Measurements from ENCODE around the gene KCNC1. TPM values are rescaled to one million over a fixed set of nuclear protein-coding genes. Genes with fewer than 3 reads are reported as not detected.
A peak's percentile ranks its signal among the peaks of the same experiment; 100 is the strongest.

The KCNC1 gene
- polyA plus RNA-seq, 1 donor from 2014 or later, result 8.9 TPM

GRCh38 chr11:17735818-17736578 lies 1.4 kb downstream of the KCNC1 start:
- no peaks in the 10 kb centered on the region for H3K9me2 ChIP-seq (ENCODE audit: insufficient read depth, low read length)
- no peaks in the 10 kb centered on the region for H3F3A ChIP-seq (ENCODE audit: insufficient read depth, low read length, poor library complexity, severe bottlenecking)
- H3K4me3 ChIP-seq (ENCODE audit: low read length), result peak overlapping the region; percentile 99
- no peaks in the 10 kb centered on the region for H4K20me1 ChIP-seq (ENCODE audit: insufficient read depth)
- H3K79me2 ChIP-seq (replicated peaks; ENCODE audit: insufficient read depth, low read length), result peaks cover 35% of the 10 kb centered on the region
- peak overlapping the region; percentile 84 for H3K4me2 ChIP-seq (ENCODE audit: low read length)
- peak overlapping the region; percentile 91 for H3K9ac ChIP-seq (ENCODE audit: low read length)
- H3K9me3 ChIP-seq (ENCODE audit: low read length), result no peaks in the 10 kb centered on the region
- H2AFZ ChIP-seq (ENCODE audit: low read depth, low read length), result peak overlapping the region; percentile 69
- no peaks in the 10 kb centered on the region for H3K36me3 ChIP-seq (ENCODE audit: insufficient read depth, low read length)
- peak; percentile 19 for TF ChIP-seq MXI1 (conservative IDR thresholded peaks at IDR 0.05; ENCODE audit: poor library complexity, severe bottlenecking)
- no peak for TF ChIP-seq RAD21 (conservative IDR thresholded peaks at IDR 0.05)
- no peak for TF ChIP-seq EP300 (conservative IDR thresholded peaks at IDR 0.05; ENCODE audit: poor library complexity, severe bottlenecking)
- TF ChIP-seq POLR2AphosphoS5 (IDR thresholded peaks at IDR 0.05), result peak; percentile 52
- no peak for TF ChIP-seq EZH2 (IDR thresholded peaks at IDR 0.05; ENCODE audit: borderline replicate concordance, insufficient read depth, low read length, poor library complexity, severe bottlenecking)
- peak; percentile 49 for TF ChIP-seq SMC3 (conservative IDR thresholded peaks at IDR 0.05; ENCODE audit: poor library complexity)
- peak; percentile 77 for TF ChIP-seq CTCF (IDR thresholded peaks at IDR 0.05; ENCODE audit: poor library complexity, severe bottlenecking)
- TF ChIP-seq TAF1 (IDR thresholded peaks at IDR 0.05; ENCODE audit: low read depth), result no peak
- TF ChIP-seq REST (IDR thresholded peaks at IDR 0.05; ENCODE audit: borderline replicate concordance), result no peak
- no peaks in the 10 kb centered on the region for H3K27me3 ChIP-seq (ENCODE audit: insufficient read depth, low read depth, low read length)
- peak overlapping the region; percentile 67 for H3K27ac ChIP-seq (ENCODE audit: low read length)

GRCh38 chr11:17736579-17736893 lies 2.0 kb downstream of the KCNC1 start:
- peaks cover 35% of the 10 kb centered on the region for H3K79me2 ChIP-seq (replicated peaks; ENCODE audit: insufficient read depth, low read length)
- no peaks in the 10 kb centered on the region for H3K9me3 ChIP-seq (ENCODE audit: low read length)
- no peaks in the 10 kb centered on the region for H3K9me2 ChIP-seq (ENCODE audit: insufficient read depth, low read length)
- no peaks in the 10 kb centered on the region for H3F3A ChIP-seq (ENCODE audit: insufficient read depth, low read length, poor library complexity, severe bottlenecking)
- H3K27me3 ChIP-seq (ENCODE audit: insufficient read depth, low read depth, low read length), result no peaks in the 10 kb centered on the region
- peak overlapping the region; percentile 99 for H3K4me3 ChIP-seq (ENCODE audit: low read length)
- H2AFZ ChIP-seq (ENCODE audit: low read depth, low read length), result no peak overlapping the region
- peak overlapping the region; percentile 84 for H3K4me2 ChIP-seq (ENCODE audit: low read length)
- H3K27ac ChIP-seq (ENCODE audit: low read length), result no peak overlapping the region
- H3K9ac ChIP-seq (ENCODE audit: low read length), result peak overlapping the region; percentile 77
- TF ChIP-seq TAF1 (IDR thresholded peaks at IDR 0.05; ENCODE audit: low read depth), result no peak
- TF ChIP-seq CTCF (IDR thresholded peaks at IDR 0.05; ENCODE audit: poor library complexity, severe bottlenecking), result no peak
- TF ChIP-seq POLR2AphosphoS5 (IDR thresholded peaks at IDR 0.05), result no peak
- TF ChIP-seq RAD21 (conservative IDR thresholded peaks at IDR 0.05), result no peak
- no peaks in the 10 kb centered on the region for H3K36me3 ChIP-seq (ENCODE audit: insufficient read depth, low read length)
- H4K20me1 ChIP-seq (ENCODE audit: insufficient read depth), result no peaks in the 10 kb centered on the region
